NCI-H2081 treated with DMSO at 0.1 percent for 48 hours (cell line): Measurements from ENCODE around the gene ANKS1B.

Experiments used
- DNase-seq: peaks from one replicate; lab custom pipeline; 2025; lab: John Stamatoyannopoulos, UW

The ANKS1B gene

DNA sequence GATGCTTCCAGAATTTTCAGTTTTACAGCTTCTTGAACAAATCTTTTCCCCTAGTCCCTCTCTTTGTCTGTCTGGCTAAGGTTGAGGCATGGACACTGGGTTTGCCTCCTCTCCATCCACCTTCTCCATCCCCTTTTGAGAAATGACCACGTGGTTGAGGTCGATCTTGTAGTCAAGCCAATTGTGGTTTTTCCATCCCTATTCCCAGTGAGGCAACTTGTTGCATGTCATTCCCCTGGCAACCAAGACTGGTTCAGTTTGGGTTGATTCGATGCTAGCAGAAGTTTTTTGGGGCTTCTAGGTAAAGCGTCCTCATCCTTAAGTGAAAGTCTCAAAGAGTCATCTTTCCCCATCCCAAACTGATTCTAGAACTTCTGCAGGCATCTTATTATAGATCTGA, 1038.9 kb downstream of the ANKS1B start:
- DNase-seq = no peak

DNA sequence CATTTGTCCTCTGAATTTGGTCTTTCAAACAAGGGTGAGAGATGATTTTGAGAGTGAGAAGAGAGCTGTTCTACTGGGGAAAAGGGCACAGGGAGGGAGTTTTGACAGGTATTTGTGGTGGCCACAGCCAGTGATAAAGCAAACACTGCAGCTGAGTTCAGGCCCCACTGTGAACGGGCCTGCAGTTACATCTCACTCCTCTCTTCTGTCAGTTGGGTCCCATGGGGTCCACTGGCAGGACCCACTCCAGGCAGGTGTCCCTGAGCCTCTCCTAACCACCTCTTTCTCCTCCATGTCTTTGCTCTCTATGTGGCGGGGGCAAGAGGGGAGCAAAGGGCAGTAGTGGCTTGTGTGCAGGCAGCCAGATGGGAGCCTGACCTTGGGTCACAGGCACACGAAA, 1044.8 kb downstream of the ANKS1B start:
- no peak for DNase-seq

DNA sequence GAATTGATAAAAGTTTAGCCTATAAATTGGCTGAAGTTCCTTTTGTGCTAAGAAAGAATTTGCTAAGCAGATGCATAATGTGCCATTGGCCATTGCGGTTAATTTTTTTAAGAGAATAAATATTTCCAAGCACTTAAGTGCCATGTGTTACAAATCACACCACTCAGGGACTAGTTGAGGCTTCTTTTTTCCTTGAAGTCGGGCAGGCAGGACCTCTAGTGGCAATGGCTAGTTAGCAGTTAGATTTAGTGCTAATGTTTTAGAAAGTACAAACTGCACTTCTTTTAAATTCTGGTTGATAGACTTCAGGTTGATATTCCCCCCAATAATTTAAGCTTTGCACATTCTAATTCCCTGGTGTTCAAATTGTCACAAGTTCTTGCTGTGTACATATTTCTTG, 1045.4 kb downstream of the ANKS1B start:
- no peak for DNase-seq

DNA sequence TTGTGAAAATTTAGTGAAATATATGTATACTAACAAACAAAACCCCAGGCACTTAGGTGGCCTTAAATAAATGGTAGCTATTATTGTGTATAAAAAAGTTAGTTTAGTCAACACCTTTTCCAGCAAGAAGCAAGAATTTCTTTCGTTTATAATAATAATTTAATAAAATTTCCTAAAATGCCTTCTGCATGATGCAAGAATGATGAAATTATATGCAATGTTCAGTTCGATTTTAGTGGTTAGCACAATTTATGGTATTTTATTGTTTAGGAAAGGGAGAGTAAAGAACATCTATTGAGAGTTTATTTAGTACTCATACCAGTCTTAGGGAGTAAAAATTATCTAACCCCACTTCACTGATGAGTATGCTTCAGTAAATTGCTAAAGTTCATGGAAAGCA, 1048.9 kb downstream of the ANKS1B start:
- no peak for DNase-seq

DNA sequence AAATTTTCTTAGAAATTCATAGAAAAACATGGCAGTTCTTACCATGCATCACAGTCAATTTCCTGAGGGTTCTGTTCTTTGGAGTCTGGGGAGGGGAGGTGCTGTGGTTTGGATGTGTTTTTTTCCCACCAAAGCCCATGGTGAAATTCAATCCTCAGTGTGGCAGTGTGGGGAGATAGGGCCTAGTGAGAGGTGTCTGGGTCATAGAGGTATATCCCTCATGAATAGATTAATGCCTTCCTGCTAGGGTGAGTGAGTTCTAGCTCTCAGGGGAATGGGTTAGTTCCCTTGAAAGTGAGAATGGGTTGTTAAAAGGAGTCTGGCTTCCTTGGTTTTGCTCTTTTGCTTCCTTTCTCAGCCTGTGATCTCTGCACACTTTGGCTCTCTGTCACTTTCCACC, 1061.9 kb downstream of the ANKS1B start:
- no peak for DNase-seq

DNA sequence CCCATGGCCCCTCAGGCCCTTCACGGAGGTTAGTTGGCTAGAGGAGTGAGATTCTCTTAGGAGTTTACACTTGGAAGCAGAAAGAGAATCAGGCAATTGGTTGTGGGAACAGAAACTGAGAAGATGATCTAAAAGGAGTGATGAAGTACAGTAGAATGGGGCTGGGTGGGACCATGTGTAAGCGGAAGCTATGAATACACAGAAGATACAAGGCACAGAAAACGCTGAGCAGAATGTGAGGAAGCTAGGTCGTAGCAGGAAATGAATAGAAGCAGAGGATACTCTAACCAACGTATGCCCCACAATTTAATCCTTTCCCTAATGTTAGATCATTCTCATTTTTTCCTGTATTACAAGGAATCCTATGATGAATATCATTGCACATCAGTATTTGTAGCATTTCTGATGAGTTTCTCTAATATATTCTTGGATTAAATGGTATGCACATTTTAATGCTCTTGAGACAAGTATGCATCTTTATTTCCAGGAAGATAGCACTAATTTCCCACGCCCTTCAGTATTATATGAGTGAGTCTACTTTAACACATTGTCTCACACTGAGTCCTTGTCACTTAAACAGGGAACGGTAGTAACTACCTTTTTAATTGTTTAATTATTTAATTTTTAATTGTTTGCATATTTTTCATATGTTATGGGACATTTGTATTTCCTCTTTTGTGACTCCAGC, 1066.4 kb downstream of the ANKS1B start:
- no peak for DNase-seq

DNA sequence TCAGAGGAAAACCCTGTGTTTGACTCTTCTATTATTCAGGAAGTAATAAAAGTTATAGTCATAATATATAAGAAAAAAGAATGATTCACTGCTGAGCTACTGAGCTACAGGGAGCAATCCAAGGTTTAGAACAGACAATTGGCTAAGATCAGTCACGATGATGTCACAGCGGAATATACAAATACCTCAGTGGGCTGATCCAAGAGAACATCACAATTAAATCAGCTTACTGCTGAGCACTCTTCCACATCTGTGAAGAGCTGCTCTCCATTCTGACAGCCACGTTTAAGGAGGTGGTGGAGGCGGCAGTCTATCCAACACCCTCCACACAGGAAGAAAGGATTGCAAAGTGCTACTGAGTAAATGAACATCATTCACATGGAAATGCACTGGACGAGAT, 1068.6 kb downstream of the ANKS1B start:
- DNase-seq = no peak

DNA sequence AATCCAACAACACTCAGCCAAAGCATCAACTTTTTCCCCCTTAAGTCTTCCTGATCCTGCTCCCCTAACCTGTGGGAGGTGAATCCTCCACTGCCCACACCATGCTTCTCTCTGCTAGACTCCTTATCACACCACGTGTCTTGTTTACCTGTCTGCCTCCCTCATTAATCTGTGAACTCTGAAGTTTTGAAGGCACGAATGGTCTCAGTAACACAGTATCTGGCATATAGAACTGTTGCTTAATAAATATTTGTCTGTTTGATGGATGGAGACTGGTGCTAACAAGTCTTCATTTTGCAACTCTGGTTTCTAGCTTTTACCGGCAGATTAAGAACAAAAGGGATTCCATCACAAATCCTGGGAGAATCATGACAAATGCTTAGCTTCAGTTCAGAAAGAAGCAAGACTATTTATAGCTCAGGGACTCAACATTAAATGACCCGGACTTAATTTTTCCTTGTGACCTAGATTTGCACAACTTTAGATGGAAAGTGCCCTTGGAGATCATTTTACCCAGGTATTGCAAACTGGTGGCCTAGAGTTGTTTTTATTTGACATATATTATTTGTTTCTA, 1072.2 kb downstream of the ANKS1B start:
- DNase-seq = no peak

DNA sequence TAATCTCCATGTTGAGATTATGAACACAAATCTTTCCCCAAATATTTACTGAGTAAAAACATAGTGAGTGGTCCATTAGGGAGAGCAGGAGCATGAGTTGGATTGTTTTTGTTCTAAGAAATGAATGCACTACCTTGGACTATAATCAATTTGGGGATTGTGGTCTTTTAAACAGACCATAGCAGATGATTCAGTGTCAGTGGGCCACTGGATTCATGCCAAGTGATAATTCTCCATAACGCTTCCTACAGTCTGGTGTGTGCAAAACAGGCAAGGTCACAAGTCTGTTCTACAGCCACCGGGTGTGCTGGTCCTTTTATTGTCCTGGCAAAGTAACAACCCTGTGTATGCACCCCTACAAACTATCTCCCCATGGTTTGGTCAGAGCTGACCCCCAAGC, 1073.3 kb downstream of the ANKS1B start:
- no peak for DNase-seq

DNA sequence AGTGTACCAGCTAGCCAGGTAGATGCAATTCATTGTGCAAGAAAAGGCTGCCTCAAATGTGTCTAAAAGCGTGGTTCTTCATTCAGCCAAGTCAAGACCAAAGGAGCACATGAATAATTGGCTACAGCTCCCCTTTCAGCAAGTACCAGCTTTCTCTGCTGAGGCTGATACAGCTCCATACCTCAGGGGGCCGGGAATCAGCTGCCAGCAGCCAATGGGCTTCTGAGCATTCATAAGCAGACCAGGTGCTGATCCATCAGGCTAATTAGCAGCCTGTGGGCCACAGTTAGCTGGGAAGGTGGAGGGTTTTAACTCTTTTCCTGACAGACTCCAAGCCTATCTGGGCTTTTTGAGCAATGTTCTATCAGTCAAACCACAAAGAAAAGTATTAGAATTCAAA, 1075.0 kb downstream of the ANKS1B start:
- no peak for DNase-seq

DNA sequence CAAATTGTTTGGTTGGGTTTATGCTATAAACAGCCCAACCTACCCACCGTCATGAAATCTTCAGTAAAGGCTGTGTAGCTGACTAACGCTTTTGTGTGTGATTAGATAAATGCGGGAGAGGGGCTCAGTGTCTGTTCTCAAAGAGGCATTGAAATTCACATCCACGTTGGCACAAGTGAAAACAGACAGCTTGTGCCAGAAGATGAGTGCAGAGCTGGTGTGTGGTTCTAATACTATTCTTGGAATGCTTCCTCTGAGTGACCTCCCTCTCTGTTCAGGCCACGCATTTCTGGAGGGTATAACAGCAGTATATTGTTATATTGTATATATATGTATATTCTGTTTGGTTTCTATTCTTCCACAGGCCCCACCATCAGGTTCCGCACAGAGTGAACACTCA, 1075.9 kb downstream of the ANKS1B start:
- no peak for DNase-seq

DNA sequence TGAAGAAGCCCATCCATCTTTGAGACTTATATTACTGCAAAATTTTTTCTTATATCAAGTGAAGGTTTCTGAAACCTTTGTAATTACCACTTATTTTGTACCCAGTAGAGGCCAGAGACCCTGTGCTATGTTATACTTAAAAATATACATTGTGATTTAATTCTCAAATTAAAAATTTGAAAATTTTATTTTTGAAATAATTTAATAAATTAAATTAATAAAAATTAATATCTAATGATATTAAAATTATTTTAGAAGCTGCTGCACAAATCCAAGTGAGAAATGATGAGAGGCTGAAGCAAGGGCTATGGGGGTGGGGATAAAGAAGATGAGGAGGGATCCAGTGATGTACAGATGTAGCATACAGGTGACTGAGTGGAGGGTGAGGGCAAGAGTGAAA, 1080.9 kb downstream of the ANKS1B start:
- no peak for DNase-seq

DNA sequence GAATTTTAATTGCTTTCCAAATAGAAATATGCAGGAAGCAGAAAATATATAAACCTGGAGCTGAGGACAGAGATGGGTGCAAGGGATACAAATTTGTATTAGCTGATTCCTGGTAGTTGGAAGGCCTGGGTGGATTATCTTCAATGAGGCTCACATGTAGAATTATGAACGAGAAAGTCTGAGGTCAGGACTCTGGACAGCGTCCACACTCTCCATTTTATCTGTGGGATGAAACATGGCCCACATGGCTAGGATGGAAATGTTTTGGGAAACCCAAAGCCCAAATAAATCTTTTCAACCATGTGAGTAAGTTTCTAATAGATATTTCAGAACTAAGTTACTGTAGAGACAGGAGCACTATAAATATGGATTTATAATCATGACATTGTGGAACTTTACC, 1083.5 kb downstream of the ANKS1B start:
- no peak for DNase-seq

DNA sequence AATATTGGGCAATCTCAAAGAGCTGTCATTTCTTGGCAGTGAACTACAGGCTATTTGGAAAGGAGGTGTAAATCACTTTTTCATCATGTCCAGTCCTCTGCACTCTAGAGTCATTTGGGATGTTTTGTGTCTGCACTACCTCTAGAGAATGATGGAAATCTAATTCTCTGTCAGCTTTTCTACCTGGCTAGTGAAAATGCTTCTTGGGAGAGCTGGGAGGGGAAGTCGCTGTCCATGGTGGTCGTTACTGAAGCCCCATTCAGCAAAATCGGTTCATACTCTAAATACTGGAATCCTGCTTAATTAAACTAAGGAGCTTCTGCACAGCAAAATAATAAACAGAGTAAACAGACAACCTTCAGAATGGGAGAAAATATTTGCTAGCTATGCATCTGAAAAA, 1087.8 kb downstream of the ANKS1B start:
- no peak for DNase-seq

DNA sequence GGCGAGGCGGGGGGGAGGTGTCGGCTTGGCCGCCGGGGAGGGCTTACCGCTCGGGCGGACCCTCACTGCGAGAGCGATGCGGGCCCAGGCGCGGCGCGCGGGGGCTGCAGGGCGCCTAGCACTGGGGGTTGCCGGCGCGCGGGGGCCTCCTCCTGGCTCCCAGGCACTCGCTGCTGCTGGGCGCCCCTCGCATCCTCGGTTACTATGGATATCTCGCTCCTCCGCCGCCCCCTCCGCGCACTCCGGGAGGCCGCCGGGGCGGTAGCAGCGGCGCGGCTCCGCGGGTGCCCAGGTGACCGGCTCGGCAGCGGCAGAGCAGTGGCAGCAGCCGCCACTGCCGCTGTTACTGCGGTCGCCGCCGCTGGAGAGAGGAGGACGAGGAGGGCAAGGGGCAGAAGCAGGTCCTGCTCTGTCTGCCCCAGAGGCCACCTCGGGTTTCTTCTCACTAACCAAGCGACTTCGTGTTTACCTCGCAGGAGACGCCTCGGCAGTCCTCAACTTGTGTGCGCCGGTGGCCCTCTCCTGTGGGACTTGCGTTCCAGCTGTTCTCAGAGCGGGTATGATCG, 1089.6 kb downstream of the ANKS1B start:
- no peak for DNase-seq

DNA sequence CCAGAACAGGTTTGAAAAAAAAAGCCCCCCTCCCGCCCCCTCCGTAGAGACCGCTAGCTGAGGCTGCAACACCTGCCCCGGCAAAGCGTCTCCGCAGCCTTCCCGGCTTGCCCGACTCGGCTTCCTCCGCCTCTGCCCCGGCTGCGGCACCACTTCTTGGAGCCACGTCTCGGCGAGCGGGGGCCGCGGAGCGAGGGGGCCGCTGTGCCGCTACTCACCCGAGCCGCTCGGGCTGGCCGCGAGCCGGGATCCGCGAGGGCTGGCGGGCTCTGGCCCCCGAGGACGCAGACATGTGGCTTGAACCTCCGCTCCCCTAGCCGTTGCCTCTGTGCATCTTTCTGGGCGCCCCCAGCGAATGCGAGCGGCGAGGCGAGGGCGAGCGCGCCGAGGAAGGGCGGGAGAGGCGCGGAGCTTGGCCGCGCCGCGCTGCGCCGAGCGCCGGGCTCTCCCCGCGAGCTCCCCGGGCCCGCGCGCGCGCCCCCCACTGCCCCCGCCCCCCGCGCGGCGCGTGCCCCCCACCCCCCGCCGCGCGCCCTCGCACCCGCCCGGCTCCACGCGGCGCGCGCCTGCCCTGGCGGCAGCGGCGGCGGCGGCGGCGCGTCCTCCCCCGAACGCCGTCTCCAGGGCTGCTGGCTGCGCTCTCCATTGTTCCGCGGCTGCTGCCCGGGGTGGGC, 1090.2 kb downstream of the ANKS1B start:
- no peak for DNase-seq

DNA sequence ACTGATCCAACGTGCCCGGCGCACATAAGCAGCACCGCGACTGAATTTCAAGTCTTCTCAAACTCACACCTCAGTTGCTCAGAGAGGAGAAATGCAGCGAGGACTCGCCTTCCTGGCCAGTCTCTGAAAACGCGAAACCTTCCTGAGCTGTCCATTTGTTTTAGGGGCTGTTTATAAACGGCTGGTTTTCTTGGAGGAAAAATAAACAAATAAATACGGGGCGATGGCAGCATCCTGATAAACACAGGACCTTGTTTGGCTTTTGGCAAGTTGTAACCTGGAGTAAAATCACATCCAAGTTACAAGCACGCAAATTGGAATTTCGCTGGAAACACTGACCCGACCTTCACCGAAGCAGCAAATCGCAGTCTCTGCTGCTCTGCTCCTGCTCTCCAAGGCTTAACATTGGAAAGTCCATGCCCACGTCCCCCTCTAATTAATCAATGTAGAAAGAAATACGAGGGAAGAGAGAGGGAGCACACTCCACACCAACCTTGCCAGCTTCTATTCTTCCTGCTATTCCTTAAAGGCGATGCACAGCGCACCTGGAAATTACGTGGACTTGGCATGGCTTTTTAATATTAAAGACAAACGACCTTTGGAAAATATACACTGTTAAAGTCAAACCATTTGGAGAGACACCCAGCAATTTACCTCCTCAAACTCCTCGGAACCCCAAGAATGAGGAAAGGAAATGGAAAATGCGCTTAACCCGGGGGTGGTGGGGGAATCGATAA, 1090.9 kb downstream of the ANKS1B start:
- no peak for DNase-seq

DNA sequence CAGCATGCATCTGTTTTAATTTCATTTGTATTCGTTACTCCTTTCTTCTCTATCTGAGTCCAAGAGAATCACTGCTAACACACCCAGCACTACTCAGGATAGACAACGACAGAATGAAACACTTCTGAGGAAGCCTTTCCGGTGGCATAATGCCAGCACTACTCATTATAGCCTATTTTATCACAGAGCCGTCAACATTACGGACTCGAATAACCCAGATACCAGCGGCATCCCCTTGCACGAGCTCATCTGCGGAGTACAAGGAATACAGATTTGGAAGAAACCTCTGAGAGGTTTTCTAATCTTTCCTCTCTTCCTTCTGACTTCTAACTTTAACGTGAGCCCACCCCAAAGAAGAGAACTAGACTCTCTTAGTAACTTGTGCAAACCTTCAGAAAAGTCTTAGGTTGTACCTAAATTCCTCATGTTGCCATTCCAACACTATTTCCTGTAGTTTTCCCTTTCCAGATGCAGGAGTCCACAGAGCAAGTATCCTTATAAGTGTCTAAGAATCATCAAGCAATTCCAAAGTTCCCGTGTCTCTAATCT, 1091.5 kb downstream of the ANKS1B start:
- no peak for DNase-seq

DNA sequence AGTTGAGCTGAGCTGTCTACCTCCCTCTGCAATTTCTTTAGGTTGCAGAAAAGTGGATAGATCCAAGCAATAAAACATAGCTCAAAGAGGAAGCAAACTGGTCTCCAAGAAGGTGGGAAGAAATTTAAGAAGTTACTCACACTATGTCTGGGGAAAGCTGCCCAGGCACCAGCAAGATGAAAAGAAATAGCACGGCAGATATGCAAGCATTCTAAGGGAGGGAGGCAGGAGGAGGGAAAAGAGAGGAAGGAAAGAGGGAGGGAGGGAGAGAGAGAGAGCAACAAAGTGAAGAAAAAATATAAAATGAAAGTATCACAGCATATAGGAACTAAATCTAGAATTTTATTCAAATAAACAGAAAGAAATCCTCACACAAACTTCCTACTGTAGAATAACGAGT, 1099.0 kb downstream of the ANKS1B start:
- DNase-seq = no peak

DNA sequence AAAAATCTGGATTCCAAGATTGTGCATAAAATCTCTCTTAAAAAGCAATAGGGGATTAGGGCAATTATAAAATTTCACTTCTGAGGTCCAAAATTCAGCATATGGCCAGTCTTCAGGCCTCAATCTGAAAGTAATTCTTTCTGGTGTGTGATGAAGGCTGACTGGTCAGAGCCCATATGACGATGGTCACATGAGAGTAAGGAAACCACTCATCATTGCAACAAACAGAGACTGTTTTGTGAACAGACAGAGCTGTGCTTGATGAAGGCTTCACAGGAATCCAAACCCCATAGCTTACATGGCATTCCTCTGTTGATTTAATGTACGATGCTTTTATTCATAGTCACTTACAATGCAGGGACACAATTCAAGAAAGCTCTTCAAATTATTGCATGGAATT, 1101.5 kb downstream of the ANKS1B start:
- no peak for DNase-seq

DNA sequence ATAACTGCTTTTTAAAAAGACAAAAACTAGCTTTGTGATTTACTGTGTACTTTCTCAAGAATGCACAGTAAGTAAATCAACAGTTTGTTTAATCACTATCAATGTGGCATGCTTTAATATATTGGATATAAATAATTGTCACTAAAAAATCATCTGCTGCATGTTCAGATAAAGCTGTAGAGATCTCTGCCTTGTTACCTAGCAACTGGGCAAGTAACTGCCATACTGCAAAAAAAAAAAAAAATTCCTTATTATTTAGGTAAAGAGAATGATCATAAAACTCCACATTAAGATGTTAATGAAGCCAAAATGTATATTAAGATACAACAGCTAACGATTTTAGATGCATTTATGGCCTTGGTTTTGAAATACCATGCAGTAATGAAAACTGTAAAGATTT, 1102.2 kb downstream of the ANKS1B start:
- no peak for DNase-seq

DNA sequence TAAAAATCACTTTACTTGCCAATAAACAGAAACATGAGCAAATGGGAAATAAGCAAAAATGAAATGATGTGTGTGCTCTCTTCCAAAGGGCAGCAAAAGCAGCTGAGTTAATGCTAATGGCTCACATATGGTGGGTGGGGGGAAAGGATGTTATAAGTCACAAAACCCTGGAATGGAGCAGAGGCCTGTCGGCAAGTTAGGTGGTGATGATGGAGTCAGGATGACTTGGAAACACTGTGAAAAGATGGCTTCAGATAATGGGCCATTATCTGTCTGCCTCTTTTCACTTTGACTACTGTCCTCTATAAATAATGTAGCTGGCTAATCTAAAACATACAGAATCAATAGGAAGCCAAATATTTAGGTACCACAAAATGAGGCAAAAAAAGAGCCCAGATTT, 1111.0 kb downstream of the ANKS1B start:
- no peak for DNase-seq
